Measurements from ENCODE around the gene DAPL1. TPM values are rescaled to one million over a fixed set of nuclear protein-coding genes. Genes with fewer than 3 reads are reported as not detected.

Gene DAPL1
- total and polyA plus RNA-seq, 8 donors, result 2.6 to 47.3 (median 6.1) TPM

GRCh38 chr2:158782136-158782535, 13.0 kb upstream of the DAPL1 start:
- WGBS, 2 donors, result 86 to 92% methylated on average over 11 of the region's 11 CpGs
- H3K36me3 ChIP-seq, result no peaks in the 10 kb centered on the region
- no peak overlapping the region for H3K27ac ChIP-seq
- DNase-seq (no peak), FAIRE-seq (no peak), ATAC-seq (no peak)
- TF ChIP-seq CTCF (IDR thresholded peaks at IDR 0.05), result no peak
- no peaks in the 10 kb centered on the region for H3K9me3 ChIP-seq
- H3K4me3 ChIP-seq, result no peak overlapping the region
- intact Hi-C loops (cut with DNase I), result no loop called here
- H3K27me3 ChIP-seq, result no peaks in the 10 kb centered on the region
- no peaks in the 10 kb centered on the region for H3K4me1 ChIP-seq

GRCh38 chr2:158782616-158783015, 12.5 kb upstream of the DAPL1 start:
- ATAC-seq (no peak), DNase-seq (no peak), FAIRE-seq (no peak)
- Histone ChIP-seq H3K27ac (no peak overlapping the region), H3K4me1 (no peaks in the 10 kb centered on the region), H3K27me3 (no peaks in the 10 kb centered on the region), H3K9me3 (no peaks in the 10 kb centered on the region), H3K36me3 (no peaks in the 10 kb centered on the region), H3K4me3 (no peak overlapping the region)
- TF ChIP-seq CTCF (IDR thresholded peaks at IDR 0.05), result no peak
- 86 to 97% methylated on average over 5 of the region's 5 CpGs for WGBS, 2 donors
- intact Hi-C loops (cut with DNase I), result no loop called here

GRCh38 chr2:158783923-158784322, 11.2 kb upstream of the DAPL1 start:
- no peak for FAIRE-seq
- peak in 1 of 4 donors; percentile 20 for ATAC-seq
- no peak for DNase-seq
- H3K36me3 ChIP-seq, result no peaks in the 10 kb centered on the region
- no peak overlapping the region for H3K4me3 ChIP-seq
- no peak overlapping the region for H3K27ac ChIP-seq
- no peak for TF ChIP-seq CTCF (IDR thresholded peaks at IDR 0.05)
- intact Hi-C loops (cut with DNase I), result no loop called here
- no peaks in the 10 kb centered on the region for H3K9me3 ChIP-seq
- no peaks in the 10 kb centered on the region for H3K4me1 ChIP-seq
- H3K27me3 ChIP-seq, result no peaks in the 10 kb centered on the region
- WGBS, 2 donors, result 52 to 59% methylated on average over 2 of the region's 2 CpGs

GRCh38 chr2:158786897-158787296, 8.2 kb upstream of the DAPL1 start:
- TF ChIP-seq CTCF (IDR thresholded peaks at IDR 0.05), result no peak
- no peak for FAIRE-seq
- Histone ChIP-seq H3K9me3 (no peaks in the 10 kb centered on the region), H3K27me3 (no peaks in the 10 kb centered on the region), H3K36me3 (no peaks in the 10 kb centered on the region), H3K4me3 (no peak overlapping the region), H3K4me1 (no peaks in the 10 kb centered on the region), H3K27ac (no peak overlapping the region)
- WGBS, 2 donors, result 83 to 90% methylated on average over 8 of the region's 8 CpGs
- no peak for DNase-seq
- intact Hi-C loops (cut with DNase I), result no loop called here
- no peak for ATAC-seq

- H3K9me3 ChIP-seq, result no peaks in the 10 kb centered on the region
- H3K36me3 ChIP-seq, result no peaks in the 10 kb centered on the region
- no peaks in the 10 kb centered on the region for H3K27me3 ChIP-seq
- ATAC-seq (peak in 1 of 4 donors; percentile 23), FAIRE-seq (no peak), DNase-seq (no peak)
- intact Hi-C loops (cut with DNase I), result no loop called here
- no peak overlapping the region for H3K4me3 ChIP-seq
- no peaks in the 10 kb centered on the region for H3K4me1 ChIP-seq
- 37 to 42% methylated on average over 2 of the region's 2 CpGs for WGBS, 2 donors
- no peak for TF ChIP-seq CTCF (IDR thresholded peaks at IDR 0.05)
- no peak overlapping the region for H3K27ac ChIP-seq
These were observed 6.2 kb upstream of the DAPL1 start for GRCh38 chr2:158788951-158789350.

Data from pancreas (tissue), 10 donors.